ENCODE measurements around the gene INTS7. TPM values are rescaled to one million over a fixed set of nuclear protein-coding genes. Genes with fewer than 3 reads are reported as not detected.
A peak's percentile ranks its signal among the peaks of the same experiment; 100 is the strongest.

Gene INTS7
- total RNA-seq, 2 donors from 2014 or later = 4.9 to 7.5 TPM

- H3K9me3 ChIP-seq = no peaks in the 10 kb centered on the region
- H3K4me3 ChIP-seq = no peak overlapping the region
- no peaks in the 10 kb centered on the region for H3K27me3 ChIP-seq
- no peaks in the 10 kb centered on the region for H3K36me3 ChIP-seq
- TF ChIP-seq CTCF (IDR thresholded peaks at IDR 0.05) = no peak
- no peak for DNase-seq (ENCODE audit: low spot score)
- peak overlapping the region; percentile 51 to 70 for H3K27ac ChIP-seq
- H3K4me1 ChIP-seq = peaks cover 0 to 47% of the 10 kb centered on the region in 2 donors
These were observed 101.2 kb downstream of the INTS7 start for GRCh38 chr1:211933946-211934714.

GRCh38 chr1:211932933-211933254 lies 102.5 kb downstream of the INTS7 start:
- H3K4me3 ChIP-seq = no peak overlapping the region
- H3K27me3 ChIP-seq = no peaks in the 10 kb centered on the region
- TF ChIP-seq CTCF (IDR thresholded peaks at IDR 0.05) = no peak
- no peak for DNase-seq (ENCODE audit: low spot score)
- no peaks in the 10 kb centered on the region for H3K9me3 ChIP-seq
- peak overlapping the region; percentile 51 to 70 for H3K27ac ChIP-seq
- H3K36me3 ChIP-seq = no peaks in the 10 kb centered on the region
- peaks cover 0 to 37% of the 10 kb centered on the region in 2 donors for H3K4me1 ChIP-seq

GRCh38 chr1:211932231-211932932 lies 103.0 kb downstream of the INTS7 start:
- no peaks in the 10 kb centered on the region for H3K9me3 ChIP-seq
- peak overlapping the region; percentile 51 to 70 for H3K27ac ChIP-seq
- no peaks in the 10 kb centered on the region for H3K36me3 ChIP-seq
- H3K4me1 ChIP-seq = peaks cover 0 to 37% of the 10 kb centered on the region in 2 donors
- no peak overlapping the region for H3K4me3 ChIP-seq
- DNase-seq (ENCODE audit: low spot score) = no peak
- TF ChIP-seq CTCF (IDR thresholded peaks at IDR 0.05) = no peak
- H3K27me3 ChIP-seq = no peaks in the 10 kb centered on the region

GRCh38 chr1:211929683-211930082 lies 105.7 kb downstream of the INTS7 start:
- H3K36me3 ChIP-seq = no peaks in the 10 kb centered on the region
- no peak for TF ChIP-seq CTCF (IDR thresholded peaks at IDR 0.05)
- no peak overlapping the region for H3K4me3 ChIP-seq
- no peak overlapping the region for H3K27ac ChIP-seq
- DNase-seq (ENCODE audit: low spot score) = no peak
- no peaks in the 10 kb centered on the region for H3K27me3 ChIP-seq
- H3K9me3 ChIP-seq = no peaks in the 10 kb centered on the region
- peaks cover 0 to 27% of the 10 kb centered on the region in 2 donors for H3K4me1 ChIP-seq

- no peaks in the 10 kb centered on the region for H3K27me3 ChIP-seq
- no peak for TF ChIP-seq CTCF (IDR thresholded peaks at IDR 0.05)
- H3K27ac ChIP-seq = no peak overlapping the region
- no peak for DNase-seq (ENCODE audit: low spot score)
- H3K36me3 ChIP-seq = no peaks in the 10 kb centered on the region
- peaks cover 0 to 22% of the 10 kb centered on the region in 2 donors for H3K4me1 ChIP-seq
- H3K4me3 ChIP-seq = no peak overlapping the region
- H3K9me3 ChIP-seq = no peaks in the 10 kb centered on the region
These were observed 106.2 kb downstream of the INTS7 start for GRCh38 chr1:211928993-211929637.
